ENCODE data around the gene RAB41.

DNA sequence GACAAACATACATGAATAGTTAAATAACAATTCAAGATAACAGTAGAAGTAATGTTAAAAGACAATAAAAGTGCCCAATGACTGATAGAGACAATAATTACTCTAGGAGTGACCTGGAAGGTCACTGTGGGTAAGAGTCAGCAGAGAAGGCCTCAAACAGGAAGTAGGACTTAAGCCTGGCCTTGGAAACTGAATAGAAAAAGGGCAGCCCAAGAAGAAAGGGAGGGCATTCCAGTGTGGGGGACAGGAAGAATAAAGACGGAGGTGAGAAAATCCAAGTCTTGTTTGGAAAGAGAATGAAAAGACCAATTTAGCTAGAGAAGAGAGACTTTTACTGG lies 27.9 kb upstream of the RAB41 start:
- TF ChIP-seq, protein P1, sequence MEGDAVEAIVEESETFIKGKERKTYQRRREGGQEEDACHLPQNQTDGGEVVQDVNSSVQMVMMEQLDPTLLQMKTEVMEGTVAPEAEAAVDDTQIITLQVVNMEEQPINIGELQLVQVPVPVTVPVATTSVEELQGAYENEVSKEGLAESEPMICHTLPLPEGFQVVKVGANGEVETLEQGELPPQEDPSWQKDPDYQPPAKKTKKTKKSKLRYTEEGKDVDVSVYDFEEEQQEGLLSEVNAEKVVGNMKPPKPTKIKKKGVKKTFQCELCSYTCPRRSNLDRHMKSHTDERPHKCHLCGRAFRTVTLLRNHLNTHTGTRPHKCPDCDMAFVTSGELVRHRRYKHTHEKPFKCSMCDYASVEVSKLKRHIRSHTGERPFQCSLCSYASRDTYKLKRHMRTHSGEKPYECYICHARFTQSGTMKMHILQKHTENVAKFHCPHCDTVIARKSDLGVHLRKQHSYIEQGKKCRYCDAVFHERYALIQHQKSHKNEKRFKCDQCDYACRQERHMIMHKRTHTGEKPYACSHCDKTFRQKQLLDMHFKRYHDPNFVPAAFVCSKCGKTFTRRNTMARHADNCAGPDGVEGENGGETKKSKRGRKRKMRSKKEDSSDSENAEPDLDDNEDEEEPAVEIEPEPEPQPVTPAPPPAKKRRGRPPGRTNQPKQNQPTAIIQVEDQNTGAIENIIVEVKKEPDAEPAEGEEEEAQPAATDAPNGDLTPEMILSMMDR (IDR thresholded peaks at IDR 0.05 in 2 of 3, conservative IDR thresholded peaks at IDR 0.05 in 1 of 3; ENCODE audit: control insufficient read depth in 2 of 3, extremely low read depth in 1 of 3, insufficient read depth in 1 of 3, low read depth in 3 of 3, low read length in 3 of 3), result no peak
- TF ChIP-seq ZNF274 (IDR thresholded peaks at IDR 0.05; ENCODE audit: insufficient read depth, insufficient read length) (no peak), ZNF24 (IDR thresholded peaks at IDR 0.05) (no peak)
